Subcutaneous adipose tissue (tissue), 4 donors: Measurements from ENCODE around the gene TAMALIN. TPM values are rescaled to one million over a fixed set of nuclear protein-coding genes. Genes with fewer than 3 reads are reported as not detected.

Experiments
- CTCF ChIP-seq: fragments of 450-650 bp; IDR thresholded peaks from one replicate; pipeline ENCODE4 v1.5.1; 2016; ENCODE audit warnings: low read depth, mild to moderate bottlenecking, control low read depth, antibody characterized with exemption, moderate library complexity
- total RNA-seq, 4 donors: library from RNA; depleted of rRNA; stranded (reverse); fragments of >200 nt; gene quantifications; one replicate each; pipeline ENCODE4 v1.1.0, GENCODE V29; 2016

The TAMALIN gene
- 10 to 100 TPM in 3 of 4 donors, 1 to 10 TPM in 1; 9.0 to 64.6 (median 20.1) TPM for total RNA-seq

GRCh38 chr12:52006726-52007157 is at the start of gene TAMALIN:
Gene TAMALIN (plus strand): TSS chr12:52006946. CDS start chr12:52007020, 74 bp downstream.
- no peak for TF ChIP-seq CTCF

- TF ChIP-seq CTCF: no peak
These were observed 48.2 kb upstream of the TAMALIN start for GRCh38 chr12:51958542-51958941.

GRCh38 chr12:51959211-51959610 is 47.5 kb upstream of the TAMALIN start:
- TF ChIP-seq CTCF: no peak

- TF ChIP-seq CTCF: no peak
These were observed 46.8 kb upstream of the TAMALIN start for GRCh38 chr12:51959921-51960320.

GRCh38 chr12:51960488-51960887 is 46.3 kb upstream of the TAMALIN start:
- TF ChIP-seq CTCF: no peak

GRCh38 chr12:51960890-51961289 is 45.9 kb upstream of the TAMALIN start:
- no peak for TF ChIP-seq CTCF

GRCh38 chr12:51961834-51962233 is 44.9 kb upstream of the TAMALIN start:
- no peak for TF ChIP-seq CTCF

- TF ChIP-seq CTCF: no peak
These were observed 44.0 kb upstream of the TAMALIN start for GRCh38 chr12:51962737-51963136.
